ENCODE measurements around the gene OTOP3. TPM values are rescaled to one million over a fixed set of nuclear protein-coding genes. Genes with fewer than 3 reads are reported as not detected.

OTOP3 gene
- total RNA-seq, 1 donor from 2014 or later: not detected

DNA sequence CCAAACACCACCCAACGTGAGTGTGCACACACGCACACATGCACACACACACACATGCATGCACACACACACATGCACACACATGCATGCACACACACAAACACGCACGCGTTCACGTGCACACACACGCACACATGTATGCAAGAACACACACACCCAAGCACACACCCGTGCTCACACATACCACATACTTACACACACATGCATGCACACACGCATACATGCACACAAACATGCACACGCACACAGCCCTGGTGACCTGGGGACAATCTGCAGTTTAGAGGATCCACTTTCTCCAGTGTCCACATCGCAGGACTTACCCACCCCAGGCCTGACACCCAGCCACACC lies 18.9 kb upstream of the OTOP3 start:
- no peak for DNase-seq (ENCODE audit: low spot score)

DNA sequence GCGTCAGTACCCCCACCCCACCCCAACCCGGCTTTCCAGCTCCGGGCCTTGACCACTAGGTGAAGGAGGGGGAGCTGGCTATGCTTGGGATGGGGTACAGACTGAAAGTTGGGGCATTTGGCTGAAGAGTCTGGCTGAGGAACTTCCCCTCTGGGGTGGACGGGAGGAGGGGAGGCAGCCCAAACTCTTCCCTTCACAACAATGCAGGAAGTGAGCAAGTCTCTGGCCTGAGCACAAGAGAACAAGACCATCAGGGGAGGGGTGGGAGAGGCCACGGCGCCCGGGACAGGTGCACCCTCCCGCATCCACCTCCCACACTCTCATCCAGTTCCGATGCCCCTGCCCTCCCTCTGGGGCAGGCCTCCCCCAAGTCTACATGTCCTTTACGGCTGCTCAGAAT lies 18.3 kb upstream of the OTOP3 start:
- DNase-seq (ENCODE audit: low spot score): no peak

DNA sequence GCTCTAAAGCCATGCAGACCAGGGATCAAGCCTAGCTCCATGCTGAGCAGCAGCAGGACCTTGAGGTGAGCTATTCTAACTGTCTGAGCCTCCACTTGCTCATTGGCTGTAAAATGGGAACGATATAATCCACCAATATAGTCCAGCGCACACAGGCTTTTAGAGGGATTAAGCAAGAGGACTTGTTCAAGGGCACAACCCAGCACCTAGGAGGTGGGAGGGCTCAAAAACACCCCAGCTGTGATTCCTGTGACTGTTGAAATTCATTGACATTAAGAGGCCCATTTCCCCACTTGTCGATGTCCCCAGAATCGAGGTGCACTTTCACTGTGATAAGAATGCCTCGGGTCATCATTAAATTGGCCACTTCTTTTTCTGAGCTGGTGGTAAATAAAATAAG lies 16.8 kb upstream of the OTOP3 start:
- DNase-seq (ENCODE audit: low spot score): no peak

DNA sequence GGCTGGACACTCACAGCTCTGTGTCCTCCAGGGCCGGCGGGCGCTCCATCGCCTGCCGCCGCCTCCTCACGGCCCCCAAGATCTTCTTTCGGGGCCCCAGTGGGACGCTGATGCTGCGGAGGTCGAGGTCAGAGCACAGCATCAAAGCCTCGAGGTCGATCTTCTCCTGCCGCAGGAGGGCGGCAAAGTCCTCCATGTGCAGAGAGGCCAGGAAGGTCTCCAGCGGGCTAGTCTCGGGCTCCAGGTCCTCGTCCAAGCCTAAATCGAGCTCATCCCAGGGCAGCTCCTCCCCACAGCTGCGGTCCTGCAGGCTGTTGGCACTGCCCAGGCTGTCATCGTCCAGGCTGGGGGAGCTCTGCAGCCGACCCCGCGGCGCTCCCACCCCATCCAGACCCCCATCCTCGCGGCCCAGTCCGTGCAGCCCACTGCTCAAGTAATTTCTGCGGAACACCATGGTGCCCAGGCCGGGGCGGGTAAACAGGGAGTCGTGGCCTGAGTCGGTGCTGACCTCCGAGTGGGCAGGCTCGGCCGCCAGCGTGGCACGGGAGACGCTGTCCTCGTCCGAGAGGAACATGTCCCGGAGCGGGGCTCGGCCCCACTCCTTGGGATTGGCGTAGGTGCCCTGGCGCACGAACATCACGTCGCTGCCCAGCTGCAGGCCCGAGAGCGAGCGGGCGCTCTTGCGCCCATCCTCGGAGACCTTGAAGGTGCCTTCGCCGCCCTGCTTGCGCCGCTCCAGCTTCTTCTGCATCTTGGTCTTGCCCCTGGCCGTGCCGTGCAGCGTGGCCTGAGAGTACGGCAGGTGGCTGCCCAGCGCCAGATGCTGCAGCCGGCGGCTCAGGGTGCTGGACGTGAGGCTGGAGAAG lies 16.0 kb upstream of the OTOP3 start:
- no peak for DNase-seq (ENCODE audit: low spot score)

DNA sequence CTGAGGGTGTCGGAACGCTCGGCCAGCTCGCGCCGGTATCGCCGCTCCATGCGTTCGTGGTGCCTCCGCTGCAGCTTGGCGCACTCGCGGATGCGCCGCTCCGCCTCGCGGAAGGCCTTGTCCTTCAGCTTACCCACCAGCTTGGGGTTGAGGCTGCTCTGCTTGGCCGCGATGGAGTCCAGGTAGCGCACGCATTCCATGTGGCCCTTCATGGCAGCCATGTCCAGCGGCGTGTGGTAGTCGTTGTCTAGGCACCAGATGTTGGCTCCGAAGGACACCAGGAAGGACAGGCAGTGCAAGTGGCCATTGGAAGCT lies 15.4 kb upstream of the OTOP3 start:
- DNase-seq (ENCODE audit: low spot score): no peak

DNA sequence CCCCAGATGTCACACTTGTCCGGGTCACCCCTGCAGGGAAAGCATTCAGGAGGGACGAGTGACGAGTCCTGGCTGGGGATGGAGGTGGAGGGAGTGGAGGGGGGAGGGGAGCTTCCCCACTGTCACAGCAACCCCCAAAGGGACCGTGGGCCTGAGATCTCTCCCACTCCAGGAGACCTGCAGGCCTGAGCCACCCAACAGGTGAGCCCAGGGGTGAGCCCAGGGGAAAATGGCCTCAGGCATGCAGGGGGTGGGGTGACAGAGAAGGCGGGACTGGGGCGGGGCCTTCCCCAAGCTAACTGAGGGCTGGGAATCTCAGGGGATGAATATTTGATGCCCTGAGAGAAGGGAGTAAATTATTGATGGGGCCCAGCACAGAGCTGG lies 15.1 kb upstream of the OTOP3 start:
- DNase-seq (ENCODE audit: low spot score): no peak

DNA sequence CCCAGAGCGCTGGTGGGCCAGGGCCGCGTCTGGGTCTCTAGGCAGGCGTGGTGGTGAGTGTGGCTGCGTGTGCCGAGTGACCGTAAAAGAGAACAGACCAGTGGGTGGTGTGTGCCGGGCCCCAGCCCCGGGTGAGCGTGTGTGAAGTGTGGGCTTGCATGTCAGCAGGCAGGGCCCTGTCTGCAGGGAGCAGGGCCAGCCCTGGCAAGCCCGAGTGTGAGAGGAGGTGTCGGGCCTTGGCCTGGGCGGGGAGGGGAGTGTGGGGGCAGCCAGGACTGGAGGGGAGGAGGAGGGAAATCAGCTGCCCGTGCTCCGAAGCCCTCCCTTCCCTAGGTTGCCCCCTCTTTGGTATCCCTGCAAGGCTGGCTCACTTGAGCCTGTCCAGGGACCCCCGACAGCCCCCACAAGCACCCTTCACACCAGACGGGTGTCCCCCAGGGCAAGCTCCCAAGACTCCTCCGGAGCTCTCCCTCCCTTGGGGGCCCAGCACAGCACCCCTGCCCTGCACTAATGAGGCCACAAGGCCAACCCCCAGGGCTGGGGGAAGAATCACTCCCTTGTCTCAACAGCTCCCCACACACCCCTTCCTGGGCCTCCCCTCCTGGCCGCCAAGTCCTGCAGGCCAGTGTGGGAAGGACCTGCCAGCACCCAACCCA lies 14.5 kb upstream of the OTOP3 start:
- no peak for DNase-seq (ENCODE audit: low spot score)

DNA sequence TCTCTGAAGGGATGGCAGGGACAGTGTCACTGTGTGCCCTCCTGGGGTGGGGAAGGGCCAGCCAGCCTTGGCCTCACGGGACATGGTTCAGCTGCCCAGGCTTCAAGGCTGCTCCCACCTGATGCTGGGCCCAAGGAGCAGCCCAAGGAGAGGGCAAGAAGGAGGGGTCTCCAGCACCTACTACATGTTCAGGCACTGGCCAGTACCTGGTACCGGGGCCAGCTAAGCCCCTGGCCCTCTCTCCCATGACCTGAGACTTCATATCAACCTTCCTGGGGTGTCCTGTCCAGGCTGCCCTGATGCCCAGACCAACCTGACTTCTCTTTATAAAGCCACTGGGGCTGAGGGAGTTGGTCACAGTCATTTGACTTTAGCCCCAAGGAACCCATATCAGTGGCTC lies 13.9 kb upstream of the OTOP3 start:
- no peak for DNase-seq (ENCODE audit: low spot score)

DNA sequence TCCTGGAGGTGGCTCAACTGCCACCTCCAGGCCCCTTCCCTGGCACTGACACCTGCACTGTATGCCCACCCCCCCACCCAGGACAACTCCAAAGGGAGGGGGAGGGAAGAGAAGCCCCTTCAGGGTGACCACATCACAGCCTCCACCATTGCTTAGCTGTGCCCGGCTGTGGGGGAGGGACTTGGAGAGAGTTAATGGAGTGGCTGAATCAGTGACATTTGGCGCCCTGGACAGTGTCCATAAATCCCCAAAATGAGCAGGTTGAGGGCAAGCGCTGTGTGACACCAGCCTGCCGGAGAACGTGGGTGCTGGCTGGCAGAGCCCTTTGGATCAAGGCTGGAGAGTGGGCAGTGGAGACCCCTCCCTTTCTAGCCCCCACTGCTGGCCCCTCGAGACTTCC lies 13.5 kb upstream of the OTOP3 start:
- DNase-seq (ENCODE audit: low spot score): no peak

DNA sequence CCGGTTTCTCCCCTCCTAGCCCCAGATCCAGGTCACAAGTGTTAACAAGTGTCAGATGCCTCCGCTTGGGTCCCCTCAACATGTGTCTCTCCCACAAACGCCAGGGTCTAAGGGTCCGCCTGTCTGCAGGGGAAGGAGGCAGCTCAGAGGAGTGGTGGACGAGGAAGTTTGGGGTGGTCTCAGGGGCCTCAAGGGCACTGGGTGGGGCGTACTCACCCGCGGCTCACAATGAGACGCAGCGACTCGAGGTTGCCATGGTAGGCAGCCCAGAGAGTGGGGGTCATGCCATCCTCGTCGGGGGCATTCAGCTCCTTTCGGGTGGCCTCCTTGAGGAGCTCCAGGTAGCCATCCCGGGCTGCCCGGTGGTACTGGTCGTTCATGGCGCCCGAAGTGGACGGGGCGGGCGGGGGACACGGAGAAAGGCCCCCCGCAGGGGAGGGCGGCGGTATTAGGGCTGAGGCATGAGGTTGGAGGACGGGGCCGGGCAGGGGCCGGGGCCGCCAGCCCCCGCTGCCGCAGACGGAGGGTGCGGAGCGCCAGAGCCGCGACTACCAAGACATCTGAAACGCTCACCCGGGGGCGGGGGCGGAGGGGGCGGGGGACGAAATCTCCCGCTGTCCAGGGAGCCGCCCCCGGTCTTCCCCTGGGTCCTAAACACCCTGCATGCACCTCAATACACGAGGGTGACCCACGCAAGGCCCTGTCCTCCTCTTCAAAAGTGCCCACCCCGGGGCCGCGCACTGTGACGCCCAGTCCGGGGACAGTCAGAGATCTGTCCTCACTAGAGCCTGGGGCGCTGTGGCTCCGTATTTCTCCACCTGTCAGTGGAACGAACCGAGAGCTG lies 12.8 kb upstream of the OTOP3 start, which contains the start of gene USH1G:
Gene USH1G, minus strand, starts transcription at position 562 of the 844 bp plus-strand sequence. Its CDS starts 182 bp downstream, at position 380.
- DNase-seq (ENCODE audit: low spot score): no peak

DNA sequence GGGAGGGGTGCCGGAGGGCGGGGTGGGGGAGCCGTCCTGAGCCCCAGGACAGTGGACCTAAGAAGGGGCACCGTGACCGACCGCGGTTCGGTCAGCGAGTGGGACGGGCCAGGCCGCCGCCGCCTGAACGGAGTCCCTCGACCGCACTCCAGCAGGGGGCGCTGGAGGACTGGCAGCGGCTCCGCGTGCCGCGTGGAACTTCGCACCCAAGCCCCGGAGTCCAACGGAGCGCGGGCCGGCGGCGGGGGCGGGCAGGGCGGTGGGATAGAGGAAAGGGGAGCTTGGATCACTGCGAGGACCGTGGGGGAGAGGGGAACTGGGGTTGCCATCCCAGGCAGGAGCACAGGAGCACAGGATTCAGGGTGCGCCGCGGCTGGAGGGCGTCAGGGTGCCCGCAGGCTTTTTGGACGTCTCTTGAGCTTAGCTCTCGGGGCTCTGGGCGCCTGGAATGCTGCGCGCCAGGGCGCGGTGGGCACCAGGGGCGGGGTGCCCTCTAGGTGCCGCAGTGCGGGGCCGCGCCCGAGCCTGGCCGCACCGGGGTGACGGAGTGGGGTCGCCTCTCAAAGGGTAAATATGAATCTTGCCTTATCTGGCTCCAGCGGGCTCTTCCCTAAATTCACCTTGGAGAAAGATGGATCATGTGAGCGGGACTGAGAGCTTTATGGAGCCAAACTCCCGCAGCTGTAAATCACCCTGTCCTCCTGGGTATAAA lies 12.0 kb upstream of the OTOP3 start:
- peak; percentile 70 for DNase-seq (ENCODE audit: low spot score)

DNA sequence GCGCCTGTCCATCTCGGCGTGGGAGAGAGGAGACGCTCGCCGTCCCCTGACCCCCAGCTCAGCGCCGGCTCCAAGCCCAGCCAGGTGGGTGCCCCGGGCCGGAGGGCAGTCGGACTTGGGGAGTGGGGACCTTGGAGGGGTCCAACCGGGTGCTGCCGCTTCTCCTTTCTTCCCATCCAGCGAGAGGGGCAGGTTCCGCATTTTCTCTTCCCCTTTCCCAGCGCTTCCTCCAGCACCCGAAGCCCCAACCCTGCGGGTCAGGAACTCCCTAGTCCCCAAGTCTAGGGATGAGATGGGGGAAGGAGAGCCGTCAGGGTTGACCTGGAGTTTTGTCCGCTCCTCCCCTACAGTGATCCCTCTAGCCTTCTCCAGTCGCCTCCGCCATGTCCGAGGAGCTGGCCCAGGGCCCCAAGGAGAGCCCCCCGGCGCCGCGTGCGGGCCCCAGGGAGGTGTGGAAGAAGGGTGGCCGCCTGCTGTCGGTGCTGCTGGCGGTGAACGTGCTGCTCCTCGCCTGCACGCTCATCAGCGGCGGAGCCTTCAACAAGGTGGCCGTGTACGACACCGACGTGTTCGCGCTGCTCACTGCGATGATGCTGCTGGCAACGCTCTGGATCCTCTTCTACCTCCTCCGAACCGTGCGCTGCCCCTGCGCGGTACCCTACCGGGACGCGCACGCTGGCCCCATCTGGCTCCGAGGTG lies 11.3 kb upstream of the OTOP3 start, which contains the start of gene OTOP2:
Gene OTOP2, plus strand, starts transcription at position 24 of the 699 bp plus-strand sequence. Its CDS starts 360 bp downstream, at position 384.
- no peak for DNase-seq (ENCODE audit: low spot score)

DNA sequence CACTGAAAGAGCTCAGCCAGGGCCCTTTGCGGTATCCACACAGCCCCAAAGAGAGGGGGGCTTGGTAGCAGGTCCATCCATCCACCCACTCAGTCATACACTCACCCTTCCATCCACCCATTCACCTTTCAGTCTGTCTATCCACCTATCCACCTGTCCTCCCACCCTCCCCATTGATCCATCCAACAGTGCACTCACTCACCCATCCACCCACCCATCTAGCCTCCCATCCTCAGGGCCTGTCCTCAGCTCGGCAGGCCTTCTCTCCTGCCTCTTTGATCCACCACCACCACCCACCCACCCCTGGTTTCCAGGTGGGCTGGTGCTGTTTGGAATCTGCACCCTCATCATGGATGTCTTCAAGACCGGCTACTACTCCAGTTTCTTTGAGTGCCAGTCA lies 10.5 kb upstream of the OTOP3 start:
- DNase-seq (ENCODE audit: low spot score): no peak

DNA sequence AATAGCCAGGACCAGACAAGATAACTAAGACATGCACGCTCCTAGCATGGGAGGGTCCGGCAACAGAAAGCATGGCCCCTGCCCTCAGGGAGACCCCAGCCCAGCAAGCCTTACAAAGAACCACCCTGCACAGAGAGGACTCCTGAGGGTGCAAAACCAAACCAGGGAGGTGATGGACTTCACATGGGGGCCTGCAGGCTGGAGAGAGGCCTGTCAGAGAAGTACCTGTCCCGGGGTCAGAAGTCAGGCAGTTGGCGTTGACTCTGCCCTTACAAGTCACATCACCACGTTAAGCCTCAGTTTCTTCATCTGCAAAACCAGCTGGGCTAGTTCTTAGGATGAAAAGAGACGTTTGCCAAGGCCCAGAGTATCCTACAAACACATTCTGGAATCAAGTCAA lies 6.9 kb upstream of the OTOP3 start:
- DNase-seq (ENCODE audit: low spot score): no peak

DNA sequence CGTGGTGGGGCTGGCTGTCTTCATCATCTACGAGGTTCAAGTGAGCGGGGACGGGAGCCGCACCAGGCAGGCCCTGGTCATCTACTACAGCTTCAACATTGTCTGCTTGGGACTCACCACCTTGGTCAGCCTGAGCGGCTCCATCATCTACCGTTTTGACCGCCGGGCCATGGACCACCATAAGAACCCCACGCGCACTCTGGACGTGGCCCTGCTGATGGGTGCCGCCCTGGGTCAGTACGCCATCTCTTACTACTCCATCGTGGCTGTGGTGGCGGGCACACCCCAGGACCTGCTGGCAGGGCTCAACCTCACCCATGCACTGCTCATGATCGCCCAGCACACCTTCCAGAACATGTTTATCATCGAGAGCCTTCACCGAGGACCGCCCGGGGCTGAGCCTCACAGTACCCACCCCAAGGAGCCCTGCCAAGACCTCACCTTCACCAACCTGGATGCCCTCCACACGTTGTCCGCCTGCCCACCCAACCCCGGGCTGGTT lies 5.1 kb upstream of the OTOP3 start:
- no peak for DNase-seq (ENCODE audit: low spot score)

DNA sequence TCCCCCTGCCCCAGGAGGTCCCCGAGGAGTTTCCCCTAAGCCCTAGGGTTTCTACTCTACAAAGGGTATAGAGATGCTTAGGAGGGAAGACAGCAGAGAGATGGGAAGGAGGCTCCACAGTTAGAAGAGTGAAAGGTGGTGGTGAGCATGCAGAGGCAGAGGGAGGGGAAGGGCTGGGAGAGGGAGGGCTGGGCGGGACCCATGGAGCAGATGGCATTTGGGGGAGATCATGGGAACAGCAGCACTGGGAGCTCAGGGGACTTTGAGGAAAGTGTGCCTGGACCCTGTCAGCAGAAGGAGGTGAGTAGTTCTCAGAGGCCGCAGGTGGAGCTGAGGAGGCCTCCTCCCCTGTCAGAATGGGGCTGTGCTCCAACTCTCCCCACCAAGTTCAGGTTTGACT lies 650 bp upstream of the OTOP3 start:
- DNase-seq (ENCODE audit: low spot score): no peak

DNA sequence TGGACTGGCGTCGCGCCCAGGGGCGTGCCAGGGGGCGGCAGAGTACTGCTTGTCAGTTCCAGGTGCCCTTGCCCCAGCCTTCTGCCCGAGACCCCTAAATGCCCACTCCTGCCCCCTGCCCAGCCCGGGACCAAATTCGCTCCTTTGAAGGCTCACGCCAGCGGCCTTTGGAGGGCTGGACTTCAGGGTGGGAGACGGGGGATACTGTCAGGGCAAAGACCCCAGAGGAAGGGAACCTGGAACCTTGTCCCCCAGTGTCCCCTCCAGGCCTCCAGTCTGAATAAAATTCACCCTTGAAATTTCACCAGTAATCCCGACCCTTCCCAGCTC lies 737 bp downstream of the OTOP3 start:
- DNase-seq (ENCODE audit: low spot score): no peak

DNA sequence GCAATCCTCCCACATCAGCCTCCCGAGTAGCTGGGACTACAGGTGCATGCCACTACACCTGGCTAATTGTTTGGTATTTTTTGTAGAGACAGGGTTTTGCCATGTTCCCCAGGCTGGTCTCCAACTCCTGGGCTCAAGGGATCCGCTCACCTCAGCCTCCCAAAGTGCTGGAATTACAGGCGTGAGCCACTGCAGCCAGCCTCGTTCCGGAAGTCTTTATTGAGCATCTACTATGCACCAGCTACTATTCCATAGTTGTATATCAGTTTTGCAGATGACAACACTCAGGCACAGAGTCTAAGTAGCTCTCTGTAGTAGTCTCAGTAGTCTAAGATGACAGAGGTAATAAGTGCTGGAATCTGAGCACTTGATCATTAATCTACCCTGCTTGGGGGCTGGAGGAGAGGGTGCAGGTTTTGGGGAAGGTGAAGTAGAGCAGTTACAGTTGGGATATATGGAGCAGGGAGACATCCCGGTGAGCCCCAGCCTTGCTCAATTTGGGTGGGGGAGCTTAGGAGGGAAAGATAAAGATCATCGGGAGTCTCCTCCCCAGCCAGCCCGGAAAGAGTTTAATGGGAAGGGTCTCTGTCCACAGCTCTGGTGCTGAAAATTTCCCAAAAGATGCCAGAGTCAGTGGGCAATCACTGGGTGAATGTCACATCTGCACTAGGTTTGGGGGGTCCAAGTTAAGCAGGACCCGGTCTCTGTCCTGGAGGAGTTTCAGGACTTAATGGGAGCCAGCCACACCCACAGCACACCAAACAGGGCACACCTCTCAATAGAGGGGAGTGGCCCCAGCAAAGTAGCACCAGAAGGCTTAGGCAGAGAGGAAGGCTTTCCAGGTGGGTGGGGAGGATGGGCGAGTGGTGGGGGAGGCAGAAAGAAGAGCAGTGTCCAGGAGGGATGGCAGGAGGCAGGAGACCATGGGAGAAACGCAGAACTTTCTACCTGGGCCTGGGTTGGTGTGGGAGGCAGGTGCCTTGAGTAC lies 1.7 kb downstream of the OTOP3 start:
- no peak for DNase-seq (ENCODE audit: low spot score)

DNA sequence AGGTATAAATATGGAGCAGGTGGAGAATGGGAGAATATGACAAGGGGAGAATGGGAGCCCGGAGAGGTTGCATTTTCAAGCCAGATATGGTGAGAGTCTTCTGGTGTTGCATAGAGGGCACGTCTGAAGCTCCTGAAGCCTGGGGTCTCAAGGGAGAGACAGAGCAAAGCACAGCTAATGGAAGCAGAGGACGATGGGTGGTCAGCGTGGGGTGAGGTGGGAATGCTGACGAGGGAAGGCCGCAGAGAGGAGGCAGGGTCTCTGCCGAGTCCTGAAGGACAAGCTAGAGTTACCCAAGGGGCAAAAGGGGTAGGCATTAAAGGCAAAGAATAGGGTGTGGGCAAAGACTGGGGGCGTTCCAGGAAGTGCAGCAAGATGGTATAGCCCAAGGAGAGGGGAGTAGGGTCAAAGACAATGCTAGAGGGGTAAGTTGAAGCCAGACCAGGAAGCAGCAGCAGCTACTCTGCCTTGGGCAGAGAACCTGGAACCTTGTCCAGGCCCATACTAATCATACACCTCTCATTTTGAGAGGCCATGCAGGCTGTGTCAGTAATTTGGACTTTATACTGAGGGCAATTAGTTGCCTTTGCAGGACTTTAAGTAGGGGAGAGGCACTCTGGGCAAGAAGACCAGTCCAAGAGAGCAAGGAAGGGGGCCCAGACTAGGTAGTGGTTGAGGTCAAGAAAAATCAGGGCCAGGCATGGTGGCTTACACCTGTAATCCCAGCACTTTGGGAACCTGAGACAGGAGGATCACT lies 2.7 kb downstream of the OTOP3 start:
- no peak for DNase-seq (ENCODE audit: low spot score)

All from mucosa of gallbladder (tissue), 1 donor.